Gastroesophageal sphincter (tissue), 3 donors: ENCODE measurements around the gene NDRG2.

Source experiments
- CTCF ChIP-seq, 4 experiments: fragments of 200-600 bp in 2 of 4; fragments of 450-650 bp in 2 of 4; sonication (generic) in 1 of 4; IDR thresholded peaks; one replicate each; pipeline ENCODE4 v1.5.1; 2017 to 2019; ENCODE audit warnings: antibody characterized with exemption in 4 of 4, mild to moderate bottlenecking in 2 of 4, moderate library complexity in 2 of 4
- EP300 ChIP-seq: sonication (generic); formaldehyde crosslinking; IDR thresholded peaks from one replicate; pipeline ENCODE4 v1.6.1; 2017; ENCODE audit warnings: antibody characterized with exemption, mild to moderate bottlenecking
- POLR2A ChIP-seq, 2 donors: fragments of 450-650 bp; IDR thresholded peaks; one replicate each; pipeline ENCODE4 v1.6.1; 2017; ENCODE audit warnings: antibody characterized with exemption in 2 of 2, mild to moderate bottlenecking in 2 of 2, moderate library complexity in 1 of 2
- POLR2AphosphoS5 ChIP-seq: sonication (generic); formaldehyde crosslinking; IDR thresholded peaks from one replicate; pipeline ENCODE4 v1.6.1; 2017; ENCODE audit warnings: antibody characterized with exemption

GRCh38 chr14:20998139-20998538 is 26.7 kb downstream of the NDRG2 start:
- no peak for TF ChIP-seq EP300
- TF ChIP-seq CTCF (IDR thresholded peaks at IDR 0.05), result no peak
- TF ChIP-seq POLR2A (IDR thresholded peaks at IDR 0.05), result no peak
- TF ChIP-seq POLR2AphosphoS5, result no peak
